GM18870 (cell line): ENCODE results near the gene INHBB.

Experiments
- ATAC-seq: cut with Tn5 transposase; IDR thresholded peaks from one replicate; pipeline ENCODE4 v1.9.1; 2021; ENCODE audit warnings: moderate library complexity; ENCODE audit not compliant: unreplicated experiment

The INHBB gene

DNA sequence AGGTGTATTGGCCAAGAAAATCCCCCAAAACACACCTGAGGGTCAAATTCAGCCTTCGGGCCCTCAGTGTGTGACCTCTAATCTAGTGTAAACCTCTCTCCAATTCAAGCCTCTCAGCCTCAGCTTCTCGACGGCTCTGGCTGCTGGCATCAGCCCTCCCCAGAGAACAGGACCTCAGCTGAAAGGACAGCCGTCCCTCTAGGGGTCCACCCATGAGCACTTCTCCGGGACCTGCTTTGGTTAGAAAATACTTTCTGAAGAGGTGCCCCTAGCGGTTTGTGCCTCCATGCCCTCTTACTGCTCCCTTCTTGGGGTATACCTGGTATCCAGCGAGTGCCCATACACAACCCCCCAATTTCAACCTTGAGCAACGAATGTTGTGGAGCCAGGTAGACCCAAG, 48.8 kb downstream of the INHBB start:
- no peak for ATAC-seq

DNA sequence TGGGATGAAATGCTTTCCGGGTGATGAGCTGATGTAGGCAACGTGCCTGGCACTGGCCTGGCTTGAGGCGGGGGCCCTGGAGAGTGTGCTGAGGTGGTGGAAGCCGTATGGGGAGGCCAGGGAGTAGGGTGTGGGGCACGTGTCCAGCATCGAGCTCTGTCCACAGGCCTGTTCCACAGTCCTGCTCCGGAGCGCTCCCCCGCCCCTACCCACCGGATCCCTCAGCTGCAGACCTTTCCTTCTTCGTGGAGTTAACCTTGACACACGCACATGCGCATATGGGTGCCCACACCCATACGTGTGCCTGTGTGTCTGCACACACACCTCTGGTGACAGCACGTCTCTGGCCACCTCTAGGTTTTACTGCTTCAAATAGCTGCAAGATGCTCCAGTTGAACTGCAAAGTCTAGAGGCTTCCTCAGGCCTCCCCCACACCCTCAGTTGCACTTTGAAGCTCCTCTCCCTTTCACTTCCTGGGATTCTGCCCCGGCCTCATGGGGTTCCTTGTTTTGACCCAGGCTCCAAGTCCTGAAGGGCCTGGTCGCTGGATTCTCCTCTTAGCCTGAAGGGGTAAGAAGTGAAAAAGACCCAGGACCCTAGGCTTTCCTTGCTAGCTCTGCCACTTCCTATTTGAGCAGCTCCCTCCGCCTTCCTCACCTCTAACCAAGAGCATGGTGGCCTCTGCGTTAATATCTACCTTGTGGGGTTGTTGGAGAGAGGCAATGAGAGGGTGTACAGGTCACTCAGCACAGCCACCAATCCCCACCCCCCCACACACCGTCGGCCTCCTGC, 49.5 kb downstream of the INHBB start:
- no peak for ATAC-seq

DNA sequence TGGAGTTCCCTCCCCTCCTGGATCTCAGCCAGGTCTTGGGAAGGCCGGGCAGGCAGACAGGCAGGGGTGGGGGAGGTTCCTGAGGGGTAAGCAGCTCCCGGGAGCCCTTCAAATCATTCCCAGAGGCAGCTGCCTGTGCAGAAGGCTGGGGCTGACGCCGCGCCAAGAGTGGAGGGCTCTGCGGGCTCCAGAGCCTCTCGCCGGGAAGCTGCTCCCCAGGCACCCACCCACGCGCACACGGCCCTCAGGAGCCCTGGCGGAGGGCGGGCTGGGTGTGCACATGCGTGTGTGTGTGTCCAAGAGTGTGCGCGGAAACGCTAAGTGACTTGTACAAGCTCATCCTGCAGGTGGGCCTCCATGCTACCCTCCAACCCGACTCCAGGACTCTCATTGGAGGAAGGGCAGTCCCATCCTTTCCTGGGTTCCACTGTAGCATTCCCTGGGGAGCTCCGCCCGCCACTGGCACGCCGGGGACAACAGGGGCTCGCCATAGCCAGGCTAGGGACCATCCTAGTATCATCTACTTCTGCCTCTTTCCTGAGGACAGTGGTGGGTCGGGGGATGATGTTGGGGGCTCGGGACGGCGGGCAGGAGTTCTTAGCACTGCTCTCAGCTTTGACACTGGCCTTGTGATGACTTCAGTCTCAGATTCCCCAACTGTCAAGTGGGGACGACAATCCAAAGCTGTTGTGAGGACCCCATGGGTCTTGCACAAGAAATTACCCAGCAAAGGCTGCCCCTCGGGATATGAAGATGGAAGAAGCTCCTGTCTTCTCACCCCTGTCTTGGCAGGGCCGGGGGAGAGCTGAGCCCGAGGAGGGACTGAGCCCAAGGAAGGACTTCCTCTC, 50.3 kb downstream of the INHBB start:
- ATAC-seq: no peak

DNA sequence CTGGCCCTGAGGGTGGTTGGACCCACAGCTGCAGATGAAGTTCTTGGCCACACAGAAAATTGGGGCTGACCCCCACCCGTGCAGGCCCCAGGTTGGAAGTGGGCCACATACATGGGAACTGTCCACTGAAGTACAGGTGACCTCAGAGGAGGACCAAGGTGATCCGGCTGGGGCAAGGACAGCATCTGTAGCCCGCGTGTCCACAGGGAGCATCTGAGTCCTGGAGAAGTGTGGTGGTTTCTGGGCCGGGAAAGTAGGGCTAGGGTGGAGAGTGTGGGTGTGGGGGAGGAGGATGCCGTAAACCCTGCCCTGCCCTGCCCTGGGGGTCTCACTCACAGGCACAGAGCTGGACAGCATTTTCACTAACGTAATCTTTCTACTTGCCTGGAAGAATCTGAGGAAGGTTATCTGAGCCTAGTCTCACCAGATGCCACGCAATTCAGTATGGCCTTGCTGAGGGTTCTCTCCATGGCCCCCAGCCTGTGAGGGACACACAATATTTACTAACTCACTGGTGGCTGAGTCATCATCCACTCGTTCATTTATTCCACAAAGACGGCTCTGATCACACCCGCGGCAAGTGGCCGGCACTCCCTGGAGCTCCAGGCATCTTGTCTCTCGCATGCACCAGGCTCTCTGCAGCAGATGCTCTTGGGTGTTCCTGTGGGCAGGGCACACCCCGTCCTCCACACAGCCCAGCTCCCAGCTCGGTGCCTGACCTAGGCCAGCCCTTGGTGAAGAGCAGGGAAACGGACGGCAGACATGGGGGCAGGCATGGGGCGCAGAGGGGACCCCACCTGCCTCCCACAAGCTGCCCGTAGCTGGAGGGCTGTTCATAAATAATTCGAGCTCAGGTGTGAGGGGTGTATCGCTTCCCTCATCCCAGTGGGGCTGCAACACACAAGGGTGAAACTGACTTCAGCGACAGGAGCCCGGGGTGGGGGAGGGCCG, 51.2 kb downstream of the INHBB start:
- no peak for ATAC-seq

DNA sequence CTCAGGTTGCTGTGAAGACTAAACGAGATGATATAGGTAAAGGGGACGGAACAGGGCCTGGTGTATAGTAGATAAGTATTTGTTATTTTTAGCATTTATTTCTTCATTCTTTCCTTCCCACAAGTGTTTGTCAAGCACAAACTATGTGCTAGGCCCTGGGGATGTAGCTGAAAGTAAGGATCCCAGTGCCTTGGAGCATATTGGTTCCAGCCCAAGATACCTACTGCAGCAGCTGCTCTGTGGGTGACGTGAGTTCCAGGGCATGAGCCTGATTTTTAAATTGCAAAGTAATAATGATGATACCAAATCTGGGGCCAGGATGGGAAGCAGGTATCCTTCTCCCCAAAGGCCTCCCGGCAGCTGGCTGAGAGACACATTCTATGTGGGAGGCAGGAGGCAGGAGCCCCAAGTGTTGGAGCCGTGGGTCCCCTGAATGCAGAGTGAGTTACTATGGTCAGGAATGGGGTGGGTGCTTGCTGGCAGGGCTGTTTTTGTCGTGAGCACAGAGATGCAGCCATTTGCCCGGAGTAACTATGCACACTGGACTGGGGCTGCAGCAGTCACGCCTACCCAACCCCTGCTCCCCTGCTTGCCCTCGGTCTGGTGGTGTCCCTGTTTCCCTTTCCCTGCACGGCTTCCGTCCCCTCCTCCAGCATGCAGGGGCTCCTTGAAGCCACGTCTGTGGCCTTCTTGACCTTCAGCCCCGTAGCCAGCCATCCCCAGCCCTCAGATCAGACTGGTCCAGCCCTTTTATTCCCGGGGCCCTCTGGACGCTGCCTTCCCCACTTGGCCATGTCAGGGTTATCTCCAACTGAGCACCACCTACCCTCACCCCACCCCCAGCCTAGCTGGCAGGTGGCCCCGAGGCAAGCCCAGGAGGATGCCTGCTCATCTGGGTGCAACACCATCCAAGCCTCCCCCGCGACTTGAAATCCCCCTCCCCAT, 52.4 kb downstream of the INHBB start:
- no peak for ATAC-seq

DNA sequence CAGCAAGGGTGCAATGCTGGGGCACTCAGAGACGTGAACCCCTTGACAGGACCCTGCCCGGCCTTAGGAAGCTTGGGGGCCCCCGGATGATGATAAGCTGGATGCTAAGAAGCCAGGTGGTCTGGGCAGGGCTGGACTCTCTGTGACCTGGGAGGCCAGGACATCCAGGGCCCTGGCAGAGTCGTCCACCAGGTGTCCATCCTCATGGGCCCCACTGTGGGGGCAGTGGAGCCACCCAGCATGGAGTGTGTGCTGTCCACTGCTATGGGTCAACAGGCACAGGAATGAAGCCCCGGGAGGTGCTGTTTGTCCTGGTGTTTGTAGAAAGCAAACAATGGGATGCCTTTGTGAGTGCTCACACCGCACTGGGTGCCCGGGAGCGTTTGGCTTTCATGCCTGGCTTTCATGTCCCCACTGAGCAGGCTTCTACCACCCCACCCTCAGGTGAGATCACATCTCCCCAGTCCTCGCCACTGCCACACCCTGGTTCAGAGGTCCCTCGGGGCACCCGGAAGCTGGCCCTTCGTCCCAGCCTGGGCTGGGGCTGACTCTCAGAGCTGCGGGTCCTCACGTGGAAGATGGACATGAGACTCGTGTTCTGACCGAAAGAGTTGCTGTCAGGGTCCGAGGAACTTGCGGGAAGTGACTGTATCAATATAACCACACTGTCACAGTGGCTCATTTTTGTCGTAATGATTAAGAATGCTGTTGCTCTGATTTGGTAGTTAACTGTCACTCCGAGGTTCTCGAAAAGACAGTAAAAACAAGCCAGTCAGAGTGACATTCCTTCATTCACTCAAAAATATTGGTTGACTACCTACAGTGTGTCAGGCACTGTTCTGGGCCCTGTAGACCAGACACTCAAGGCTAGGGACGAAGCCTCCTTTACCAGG, 53.3 kb downstream of the INHBB start:
- ATAC-seq: no peak

DNA sequence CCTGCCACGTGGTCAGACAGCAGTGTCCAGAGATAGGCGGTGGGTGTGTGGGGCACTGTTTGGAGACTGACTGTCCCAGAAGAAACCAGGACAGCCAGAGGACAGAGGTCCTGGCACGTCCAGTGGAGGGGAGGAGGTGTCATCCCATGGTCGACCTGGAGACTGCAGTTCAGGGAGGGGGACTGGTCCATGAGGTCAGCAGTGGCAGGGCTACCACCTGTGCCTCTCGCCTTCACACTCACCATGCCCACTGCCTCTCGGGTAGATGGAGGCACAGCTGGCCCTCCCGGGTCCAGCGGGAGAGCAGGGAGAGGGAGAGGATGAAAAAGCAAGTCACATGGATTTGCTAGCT, 53.9 kb downstream of the INHBB start:
- no peak for ATAC-seq

DNA sequence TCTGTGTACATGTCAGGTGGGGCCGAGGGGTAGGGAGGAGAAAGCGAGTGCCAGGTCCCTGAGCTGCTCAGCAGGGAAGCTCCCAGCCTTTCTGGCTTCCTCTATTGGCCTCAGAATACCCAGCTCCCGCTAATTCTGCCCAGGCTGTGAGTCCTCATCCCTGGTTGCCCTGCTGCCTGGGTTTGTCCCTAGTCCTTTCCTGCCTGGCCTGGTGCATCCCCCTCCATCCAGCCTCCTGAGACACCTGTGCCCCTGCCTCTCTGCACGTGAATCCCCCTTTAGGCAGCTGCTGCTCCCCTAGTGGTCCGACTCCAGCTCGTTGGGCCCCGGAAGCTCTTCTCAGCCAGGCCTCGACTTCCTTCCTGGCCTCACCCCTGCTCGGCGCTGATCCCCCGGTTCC, 54.6 kb downstream of the INHBB start:
- no peak for ATAC-seq
